GM23338 (cell line): ENCODE results near the gene PTPN21. TPM values are rescaled to one million over a fixed set of nuclear protein-coding genes. Genes with fewer than 3 reads are reported as not detected.

Experiments used
- ATAC-seq: fragments of 200-7000 bp; cut with Tn5 transposase; 3 replicates; pipeline ENCODE4 v1.9.1; 2020
- DNase-seq: peaks from one replicate; pipeline ENCODE4 v3.0.0-alpha.2; 2015; ENCODE audit warnings: low spot score
- H2AFZ ChIP-seq: fragments of 200-600 bp; sonication (generic); 2 replicates; pipeline ENCODE4 v1.8.0; 2016; ENCODE audit warnings: antibody characterized with exemption, mild to moderate bottlenecking, moderate library complexity
- H3F3A ChIP-seq: fragments of 200-600 bp; sonication (generic); replicated peaks from 2 replicates; pipeline ENCODE4 v1.8.0; 2017; ENCODE audit warnings: antibody characterized with exemption, mixed run types, low read depth
- H3K27ac ChIP-seq: fragments of 200-600 bp; sonication (generic); 2 replicates; pipeline ENCODE4 v1.6.1; 2016; ENCODE audit warnings: low read depth
- H3K27me3 ChIP-seq: fragments of 200-600 bp; sonication (generic); 2 replicates; pipeline ENCODE4 v1.8.0; 2016; ENCODE audit warnings: mild to moderate bottlenecking, mixed run types, moderate library complexity; ENCODE audit not compliant: insufficient read depth
- H3K36me3 ChIP-seq: fragments of 200-600 bp; sonication (generic); 2 replicates; pipeline ENCODE4 v1.8.0; 2016; ENCODE audit warnings: mild to moderate bottlenecking; ENCODE audit not compliant: insufficient read depth
- H3K4me1 ChIP-seq: fragments of 200-600 bp; sonication (generic); 2 replicates; pipeline ENCODE4 v1.8.0; 2016; ENCODE audit warnings: mild to moderate bottlenecking, moderate library complexity; ENCODE audit not compliant: insufficient read depth
- H3K4me2 ChIP-seq: fragments of 200-600 bp; sonication (generic); 2 replicates; pipeline ENCODE4 v1.7.1; 2017; ENCODE audit warnings: mixed run types
- H3K4me3 ChIP-seq: fragments of 200-600 bp; sonication (generic); 2 replicates; pipeline ENCODE4 v1.6.1; 2016; ENCODE audit warnings: mixed run types
- H3K79me2 ChIP-seq: fragments of 200-600 bp; sonication (generic); replicated peaks from 2 replicates; pipeline ENCODE4 v1.8.0; 2017; ENCODE audit warnings: mild to moderate bottlenecking; ENCODE audit not compliant: insufficient read depth
- H3K9me2 ChIP-seq: fragments of 200-600 bp; sonication (generic); 2 replicates; pipeline ENCODE4 v1.8.0; 2017; ENCODE audit not compliant: insufficient read depth
- H4K20me1 ChIP-seq: fragments of 200-600 bp; sonication (generic); replicated peaks from 2 replicates; pipeline ENCODE4 v1.8.0; 2017; ENCODE audit warnings: mild to moderate bottlenecking; ENCODE audit not compliant: insufficient read depth
- H3K27ac Mint-ChIP-seq: 2 replicates; pipeline ENCODE4 v1.8.0; 2020; ENCODE audit warnings: inconsistent platforms, mild to moderate bottlenecking, moderate library complexity, mixed read lengths
- H3K27me3 Mint-ChIP-seq: 3 replicates; pipeline ENCODE4 v1.8.0; 2022; ENCODE audit warnings: low read depth, mild to moderate bottlenecking, moderate library complexity, mixed read lengths, inconsistent platforms; ENCODE audit not compliant: insufficient read depth, poor library complexity
- H3K36me3 Mint-ChIP-seq: 3 replicates; pipeline ENCODE4 v1.8.0; 2021; ENCODE audit warnings: low read depth, mild to moderate bottlenecking, inconsistent platforms, moderate library complexity, mixed read lengths
- H3K4me1 Mint-ChIP-seq: 3 replicates; pipeline ENCODE4 v1.8.0; 2020; ENCODE audit warnings: mild to moderate bottlenecking, inconsistent platforms, mixed read lengths
- H3K4me3 Mint-ChIP-seq: 3 replicates; pipeline ENCODE4 v1.8.0; 2021; ENCODE audit warnings: moderate library complexity, mild to moderate bottlenecking, inconsistent platforms, mixed read lengths
- H3K9me3 Mint-ChIP-seq: 3 replicates; pipeline ENCODE4 v1.8.0; 2020; ENCODE audit warnings: moderate library complexity, mild to moderate bottlenecking, inconsistent platforms, mixed read lengths
- CREB1 ChIP-seq: fragments of 250-450 bp; sonication (Bioruptor Pico); IDR thresholded peaks from 2 replicates; pipeline ENCODE4 v1.5.0; 2020; ENCODE audit warnings: low read depth, mild to moderate bottlenecking, moderate library complexity
- EZH2 ChIP-seq: fragments of 200-600 bp; sonication (generic); IDR thresholded peaks from one replicate; pipeline ENCODE4 v1.8.0; 2017; ENCODE audit warnings: antibody characterized with exemption, mild to moderate bottlenecking, low read depth; ENCODE audit not compliant: unreplicated experiment
- EZH2phosphoT487 ChIP-seq: fragments of 200-600 bp; sonication (generic); IDR thresholded peaks from one replicate; pipeline ENCODE4 v1.8.1; 2018; ENCODE audit warnings: antibody characterized with exemption; ENCODE audit not compliant: unreplicated experiment
- JUNB ChIP-seq: IDR thresholded peaks from one replicate; pipeline ENCODE4 v1.6.1; 2016; ENCODE audit warnings: antibody characterized with exemption; ENCODE audit not compliant: unreplicated experiment
- NANOG ChIP-seq: IDR thresholded peaks from 2 replicates; pipeline ENCODE4 v1.6.1; 2016; ENCODE audit warnings: antibody characterized with exemption, borderline replicate concordance
- POLR2AphosphoS5 ChIP-seq: IDR thresholded peaks from 2 replicates; pipeline ENCODE4 v1.6.1; 2016; ENCODE audit warnings: antibody characterized with exemption, low read depth
- STAT1 ChIP-seq: IDR thresholded peaks from one replicate; pipeline ENCODE4 v1.6.1; 2016; ENCODE audit warnings: antibody characterized with exemption; ENCODE audit not compliant: unreplicated experiment
- ZNF114 ChIP-seq: fragments of 250-450 bp; sonication (Bioruptor Pico); IDR thresholded peaks from 2 replicates; pipeline ENCODE4 v1.5.0; 2020; ENCODE audit warnings: mild to moderate bottlenecking, moderate library complexity
- polyA plus RNA-seq: library from polyadenylated mRNA; unstranded; fragments of >200 nt; fragmentation: Nextera tagmentation; extraction: Ambion mirVana; gene quantifications from 2 replicates; pipeline ENCODE4 v1.2.1, GENCODE V29; 2016
- total RNA-seq: library from RNA; depleted of rRNA; stranded (reverse); fragments of >200 nt; shearing (Covaris generic); gene quantifications from 2 replicates; pipeline ENCODE4 v1.2.3, GENCODE V29; 2014
- TF ChIP-seq, protein P1 (sequence below): IDR thresholded peaks from 2 replicates; pipeline ENCODE4 v1.6.1; 2016; ENCODE audit warnings: antibody characterized with exemption
- TF ChIP-seq, protein P2 (sequence below): fragments of 250-450 bp; sonication (Bioruptor Pico); IDR thresholded peaks from 2 replicates; pipeline ENCODE4 v1.5.0; 2020; ENCODE audit warnings: mild to moderate bottlenecking, moderate library complexity
- TF ChIP-seq, protein P3 (sequence below), 2 experiments: fragments of 200-600 bp in 1 of 2; sonication (generic) in 1 of 2; conservative IDR thresholded peaks; 2 replicates each; pipeline versions ENCODE4 v1.5.1 to v1.6.1; 2016 to 2017; ENCODE audit warnings: antibody characterized with exemption in 2 of 2, low read depth in 2 of 2, mild to moderate bottlenecking in 2 of 2, moderate library complexity in 1 of 2
- TF ChIP-seq, protein P4 (sequence below): IDR thresholded peaks from one replicate; pipeline ENCODE4 v1.6.1; 2018; ENCODE audit warnings: antibody characterized with exemption; ENCODE audit not compliant: unreplicated experiment

The PTPN21 gene
- total and polyA plus RNA-seq, 2 experiments from 2014 or later: 2.7 to 5.6 TPM

DNA sequence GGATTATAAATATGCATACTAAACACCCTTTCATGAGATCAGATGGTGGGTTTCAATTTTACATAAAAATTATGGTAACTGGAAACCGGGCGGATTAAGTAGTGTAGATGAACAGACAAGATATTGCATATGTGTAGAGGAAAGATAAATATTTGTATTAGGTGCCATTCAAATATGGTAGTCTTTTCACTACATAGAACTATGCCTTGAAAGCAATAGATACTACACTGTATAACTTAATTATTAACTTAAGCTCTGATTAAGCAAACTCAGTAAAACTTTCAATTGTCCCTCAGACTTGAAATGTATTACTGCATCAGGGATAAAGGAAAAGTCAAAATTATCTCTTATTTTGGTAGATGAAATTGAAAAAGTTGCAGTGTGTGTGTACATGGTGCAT is 1.9 kb downstream of the PTPN21 start:
- Histone ChIP-seq H3K36me3 (0 out of 2 replicates have a peak, but pooled peaks cover 5% of the 10 kb centered on the region), H3K4me1 (peaks cover 26% of the 10 kb centered on the region), H3K4me3 (peak overlapping the region; percentile 70; the same call in 1 of the 2 replicates), H3K27me3 (peaks cover 19% of the 10 kb centered on the region), H3F3A (0 out of 2 replicates have a peak, but pooled peaks cover 3% of the 10 kb centered on the region), H3K9me2 (no peaks in the 10 kb centered on the region), H3K4me2 (no peak overlapping the region), H4K20me1 (no peaks in the 10 kb centered on the region), H3K27ac (no peak overlapping the region), H2AFZ (no peak overlapping the region), H3K79me2 (peaks cover 20% of the 10 kb centered on the region)
- H3K4me1 Mint-ChIP-seq: peaks cover 25% of the 10 kb centered on the region
- H3K27me3 Mint-ChIP-seq: peaks cover 15% of the 10 kb centered on the region
- H3K4me3 Mint-ChIP-seq: peak overlapping the region; percentile 87; the same call in 1 of the 3 replicates
- TF ChIP-seq POLR2AphosphoS5 (no peak), CREB1 (CRISPR knock-in tag) (no peak), NANOG (no peak), STAT1 (no peak), EZH2phosphoT487 (no peak), ZNF114 (CRISPR knock-in tag) (no peak), JUNB (no peak), EZH2 (no peak)
- TF ChIP-seq, protein P1, sequence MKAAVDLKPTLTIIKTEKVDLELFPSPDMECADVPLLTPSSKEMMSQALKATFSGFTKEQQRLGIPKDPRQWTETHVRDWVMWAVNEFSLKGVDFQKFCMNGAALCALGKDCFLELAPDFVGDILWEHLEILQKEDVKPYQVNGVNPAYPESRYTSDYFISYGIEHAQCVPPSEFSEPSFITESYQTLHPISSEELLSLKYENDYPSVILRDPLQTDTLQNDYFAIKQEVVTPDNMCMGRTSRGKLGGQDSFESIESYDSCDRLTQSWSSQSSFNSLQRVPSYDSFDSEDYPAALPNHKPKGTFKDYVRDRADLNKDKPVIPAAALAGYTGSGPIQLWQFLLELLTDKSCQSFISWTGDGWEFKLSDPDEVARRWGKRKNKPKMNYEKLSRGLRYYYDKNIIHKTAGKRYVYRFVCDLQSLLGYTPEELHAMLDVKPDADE: no peak
- TF ChIP-seq, protein P2, sequence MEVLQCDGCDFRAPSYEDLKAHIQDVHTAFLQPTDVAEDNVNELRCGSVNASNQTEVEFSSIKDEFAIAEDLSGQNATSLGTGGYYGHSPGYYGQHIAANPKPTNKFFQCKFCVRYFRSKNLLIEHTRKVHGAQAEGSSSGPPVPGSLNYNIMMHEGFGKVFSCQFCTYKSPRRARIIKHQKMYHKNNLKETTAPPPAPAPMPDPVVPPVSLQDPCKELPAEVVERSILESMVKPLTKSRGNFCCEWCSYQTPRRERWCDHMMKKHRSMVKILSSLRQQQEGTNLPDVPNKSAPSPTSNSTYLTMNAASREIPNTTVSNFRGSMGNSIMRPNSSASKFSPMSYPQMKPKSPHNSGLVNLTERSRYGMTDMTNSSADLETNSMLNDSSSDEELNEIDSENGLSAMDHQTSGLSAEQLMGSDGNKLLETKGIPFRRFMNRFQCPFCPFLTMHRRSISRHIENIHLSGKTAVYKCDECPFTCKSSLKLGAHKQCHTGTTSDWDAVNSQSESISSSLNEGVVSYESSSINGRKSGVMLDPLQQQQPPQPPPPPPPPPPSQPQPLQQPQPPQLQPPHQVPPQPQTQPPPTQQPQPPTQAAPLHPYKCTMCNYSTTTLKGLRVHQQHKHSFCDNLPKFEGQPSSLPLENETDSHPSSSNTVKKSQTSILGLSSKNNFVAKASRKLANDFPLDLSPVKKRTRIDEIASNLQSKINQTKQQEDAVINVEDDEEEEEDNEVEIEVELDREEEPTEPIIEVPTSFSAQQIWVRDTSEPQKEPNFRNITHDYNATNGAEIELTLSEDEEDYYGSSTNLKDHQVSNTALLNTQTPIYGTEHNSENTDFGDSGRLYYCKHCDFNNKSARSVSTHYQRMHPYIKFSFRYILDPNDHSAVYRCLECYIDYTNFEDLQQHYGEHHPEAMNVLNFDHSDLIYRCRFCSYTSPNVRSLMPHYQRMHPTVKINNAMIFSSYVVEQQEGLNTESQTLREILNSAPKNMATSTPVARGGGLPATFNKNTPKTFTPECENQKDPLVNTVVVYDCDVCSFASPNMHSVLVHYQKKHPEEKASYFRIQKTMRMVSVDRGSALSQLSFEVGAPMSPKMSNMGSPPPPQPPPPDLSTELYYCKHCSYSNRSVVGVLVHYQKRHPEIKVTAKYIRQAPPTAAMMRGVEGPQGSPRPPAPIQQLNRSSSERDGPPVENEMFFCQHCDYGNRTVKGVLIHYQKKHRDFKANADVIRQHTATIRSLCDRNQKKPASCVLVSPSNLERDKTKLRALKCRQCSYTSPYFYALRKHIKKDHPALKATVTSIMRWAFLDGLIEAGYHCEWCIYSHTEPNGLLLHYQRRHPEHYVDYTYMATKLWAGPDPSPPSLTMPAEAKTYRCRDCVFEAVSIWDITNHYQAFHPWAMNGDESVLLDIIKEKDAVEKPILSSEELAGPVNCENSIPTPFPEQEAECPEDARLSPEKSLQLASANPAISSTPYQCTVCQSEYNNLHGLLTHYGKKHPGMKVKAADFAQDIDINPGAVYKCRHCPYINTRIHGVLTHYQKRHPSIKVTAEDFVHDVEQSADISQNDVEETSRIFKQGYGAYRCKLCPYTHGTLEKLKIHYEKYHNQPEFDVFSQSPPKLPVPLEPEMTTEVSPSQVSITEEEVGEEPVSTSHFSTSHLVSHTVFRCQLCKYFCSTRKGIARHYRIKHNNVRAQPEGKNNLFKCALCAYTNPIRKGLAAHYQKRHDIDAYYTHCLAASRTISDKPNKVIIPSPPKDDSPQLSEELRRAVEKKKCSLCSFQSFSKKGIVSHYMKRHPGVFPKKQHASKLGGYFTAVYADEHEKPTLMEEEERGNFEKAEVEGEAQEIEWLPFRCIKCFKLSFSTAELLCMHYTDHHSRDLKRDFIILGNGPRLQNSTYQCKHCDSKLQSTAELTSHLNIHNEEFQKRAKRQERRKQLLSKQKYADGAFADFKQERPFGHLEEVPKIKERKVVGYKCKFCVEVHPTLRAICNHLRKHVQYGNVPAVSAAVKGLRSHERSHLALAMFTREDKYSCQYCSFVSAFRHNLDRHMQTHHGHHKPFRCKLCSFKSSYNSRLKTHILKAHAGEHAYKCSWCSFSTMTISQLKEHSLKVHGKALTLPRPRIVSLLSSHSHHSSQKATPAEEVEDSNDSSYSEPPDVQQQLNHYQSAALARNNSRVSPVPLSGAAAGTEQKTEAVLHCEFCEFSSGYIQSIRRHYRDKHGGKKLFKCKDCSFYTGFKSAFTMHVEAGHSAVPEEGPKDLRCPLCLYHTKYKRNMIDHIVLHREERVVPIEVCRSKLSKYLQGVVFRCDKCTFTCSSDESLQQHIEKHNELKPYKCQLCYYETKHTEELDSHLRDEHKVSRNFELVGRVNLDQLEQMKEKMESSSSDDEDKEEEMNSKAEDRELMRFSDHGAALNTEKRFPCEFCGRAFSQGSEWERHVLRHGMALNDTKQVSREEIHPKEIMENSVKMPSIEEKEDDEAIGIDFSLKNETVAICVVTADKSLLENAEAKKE (CRISPR knock-in tag): no peak
- TF ChIP-seq, protein P3, sequence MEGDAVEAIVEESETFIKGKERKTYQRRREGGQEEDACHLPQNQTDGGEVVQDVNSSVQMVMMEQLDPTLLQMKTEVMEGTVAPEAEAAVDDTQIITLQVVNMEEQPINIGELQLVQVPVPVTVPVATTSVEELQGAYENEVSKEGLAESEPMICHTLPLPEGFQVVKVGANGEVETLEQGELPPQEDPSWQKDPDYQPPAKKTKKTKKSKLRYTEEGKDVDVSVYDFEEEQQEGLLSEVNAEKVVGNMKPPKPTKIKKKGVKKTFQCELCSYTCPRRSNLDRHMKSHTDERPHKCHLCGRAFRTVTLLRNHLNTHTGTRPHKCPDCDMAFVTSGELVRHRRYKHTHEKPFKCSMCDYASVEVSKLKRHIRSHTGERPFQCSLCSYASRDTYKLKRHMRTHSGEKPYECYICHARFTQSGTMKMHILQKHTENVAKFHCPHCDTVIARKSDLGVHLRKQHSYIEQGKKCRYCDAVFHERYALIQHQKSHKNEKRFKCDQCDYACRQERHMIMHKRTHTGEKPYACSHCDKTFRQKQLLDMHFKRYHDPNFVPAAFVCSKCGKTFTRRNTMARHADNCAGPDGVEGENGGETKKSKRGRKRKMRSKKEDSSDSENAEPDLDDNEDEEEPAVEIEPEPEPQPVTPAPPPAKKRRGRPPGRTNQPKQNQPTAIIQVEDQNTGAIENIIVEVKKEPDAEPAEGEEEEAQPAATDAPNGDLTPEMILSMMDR (conservative IDR thresholded peaks at IDR 0.05; ENCODE audit: low read depth in 2 of 2): no peak
- TF ChIP-seq, protein P4, sequence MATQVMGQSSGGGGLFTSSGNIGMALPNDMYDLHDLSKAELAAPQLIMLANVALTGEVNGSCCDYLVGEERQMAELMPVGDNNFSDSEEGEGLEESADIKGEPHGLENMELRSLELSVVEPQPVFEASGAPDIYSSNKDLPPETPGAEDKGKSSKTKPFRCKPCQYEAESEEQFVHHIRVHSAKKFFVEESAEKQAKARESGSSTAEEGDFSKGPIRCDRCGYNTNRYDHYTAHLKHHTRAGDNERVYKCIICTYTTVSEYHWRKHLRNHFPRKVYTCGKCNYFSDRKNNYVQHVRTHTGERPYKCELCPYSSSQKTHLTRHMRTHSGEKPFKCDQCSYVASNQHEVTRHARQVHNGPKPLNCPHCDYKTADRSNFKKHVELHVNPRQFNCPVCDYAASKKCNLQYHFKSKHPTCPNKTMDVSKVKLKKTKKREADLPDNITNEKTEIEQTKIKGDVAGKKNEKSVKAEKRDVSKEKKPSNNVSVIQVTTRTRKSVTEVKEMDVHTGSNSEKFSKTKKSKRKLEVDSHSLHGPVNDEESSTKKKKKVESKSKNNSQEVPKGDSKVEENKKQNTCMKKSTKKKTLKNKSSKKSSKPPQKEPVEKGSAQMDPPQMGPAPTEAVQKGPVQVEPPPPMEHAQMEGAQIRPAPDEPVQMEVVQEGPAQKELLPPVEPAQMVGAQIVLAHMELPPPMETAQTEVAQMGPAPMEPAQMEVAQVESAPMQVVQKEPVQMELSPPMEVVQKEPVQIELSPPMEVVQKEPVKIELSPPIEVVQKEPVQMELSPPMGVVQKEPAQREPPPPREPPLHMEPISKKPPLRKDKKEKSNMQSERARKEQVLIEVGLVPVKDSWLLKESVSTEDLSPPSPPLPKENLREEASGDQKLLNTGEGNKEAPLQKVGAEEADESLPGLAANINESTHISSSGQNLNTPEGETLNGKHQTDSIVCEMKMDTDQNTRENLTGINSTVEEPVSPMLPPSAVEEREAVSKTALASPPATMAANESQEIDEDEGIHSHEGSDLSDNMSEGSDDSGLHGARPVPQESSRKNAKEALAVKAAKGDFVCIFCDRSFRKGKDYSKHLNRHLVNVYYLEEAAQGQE: no peak
- no peak for ATAC-seq
- no peak overlapping the region for H3K27ac Mint-ChIP-seq
- no peak for DNase-seq
- H3K36me3 Mint-ChIP-seq: peaks cover 3% of the 10 kb centered on the region; the same call in 2 of the 3 replicates
- no peaks in the 10 kb centered on the region for H3K9me3 Mint-ChIP-seq
